Measurements from ENCODE around the gene MRPL44.

MRPL44 gene

DNA sequence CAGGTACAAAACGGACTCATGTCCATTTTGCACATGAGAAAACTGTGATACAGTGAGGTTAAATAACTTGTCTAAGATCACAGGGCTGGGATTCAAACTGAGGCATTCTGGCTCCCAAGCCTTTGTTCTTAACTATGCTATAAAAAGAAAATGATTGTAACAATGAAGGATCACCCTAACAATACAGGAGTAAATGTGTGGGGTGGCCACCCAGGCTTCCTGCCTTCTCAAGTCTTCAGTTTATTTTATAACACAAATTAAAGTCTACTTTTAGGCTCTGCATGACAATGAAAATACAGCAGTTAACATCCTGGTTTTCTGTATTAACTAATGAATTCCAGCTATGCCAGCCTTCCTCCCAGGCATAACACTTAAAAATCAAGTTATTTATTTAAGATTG, 19.7 kb upstream of the MRPL44 start:
- DNase-seq = no peak

GRCh38 chr2:223939438-223939837, 17.8 kb upstream of the MRPL44 start:
- peak; percentile 94 for DNase-seq

DNA sequence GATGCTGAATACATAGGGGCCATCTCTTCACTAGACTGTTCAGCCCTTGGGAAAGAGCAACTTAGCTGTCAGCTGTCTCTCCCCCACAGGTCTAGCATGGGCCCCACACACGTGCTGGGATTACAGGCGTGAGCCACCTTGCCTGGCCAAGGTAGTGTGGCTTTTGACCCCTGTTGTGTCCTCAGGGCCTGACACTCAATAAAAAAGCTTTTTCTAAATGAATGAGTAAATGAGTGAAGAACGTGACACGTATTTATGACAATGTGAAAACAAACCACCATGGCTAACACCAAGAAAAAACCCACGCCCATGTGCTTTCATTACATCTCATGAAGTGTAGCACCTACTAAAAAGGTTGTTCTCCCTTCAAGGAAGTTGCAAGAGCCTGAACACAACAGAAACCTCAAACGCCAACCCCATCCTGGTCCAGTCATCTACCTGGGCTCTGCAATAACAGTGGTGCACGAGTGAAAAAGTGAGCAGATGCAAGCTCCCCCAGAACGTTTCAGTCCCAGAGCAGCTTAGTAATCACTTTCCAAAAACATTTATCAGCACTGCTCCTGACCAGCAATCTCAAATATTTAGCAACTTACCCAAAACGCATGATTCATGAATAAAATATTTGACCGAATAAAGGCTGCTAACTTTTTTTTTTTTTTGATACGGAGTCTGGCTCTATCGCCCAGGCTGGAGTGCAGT, 15.5 kb upstream of the MRPL44 start:
- DNase-seq = no peak

GRCh38 chr2:223943135-223943534, 14.1 kb upstream of the MRPL44 start:
- DNase-seq = no peak

GRCh38 chr2:223943561-223944008, 13.7 kb upstream of the MRPL44 start:
- DNase-seq = peak; percentile 83

GRCh38 chr2:223944166-223944702, 13.0 kb upstream of the MRPL44 start:
- DNase-seq = no peak

DNA sequence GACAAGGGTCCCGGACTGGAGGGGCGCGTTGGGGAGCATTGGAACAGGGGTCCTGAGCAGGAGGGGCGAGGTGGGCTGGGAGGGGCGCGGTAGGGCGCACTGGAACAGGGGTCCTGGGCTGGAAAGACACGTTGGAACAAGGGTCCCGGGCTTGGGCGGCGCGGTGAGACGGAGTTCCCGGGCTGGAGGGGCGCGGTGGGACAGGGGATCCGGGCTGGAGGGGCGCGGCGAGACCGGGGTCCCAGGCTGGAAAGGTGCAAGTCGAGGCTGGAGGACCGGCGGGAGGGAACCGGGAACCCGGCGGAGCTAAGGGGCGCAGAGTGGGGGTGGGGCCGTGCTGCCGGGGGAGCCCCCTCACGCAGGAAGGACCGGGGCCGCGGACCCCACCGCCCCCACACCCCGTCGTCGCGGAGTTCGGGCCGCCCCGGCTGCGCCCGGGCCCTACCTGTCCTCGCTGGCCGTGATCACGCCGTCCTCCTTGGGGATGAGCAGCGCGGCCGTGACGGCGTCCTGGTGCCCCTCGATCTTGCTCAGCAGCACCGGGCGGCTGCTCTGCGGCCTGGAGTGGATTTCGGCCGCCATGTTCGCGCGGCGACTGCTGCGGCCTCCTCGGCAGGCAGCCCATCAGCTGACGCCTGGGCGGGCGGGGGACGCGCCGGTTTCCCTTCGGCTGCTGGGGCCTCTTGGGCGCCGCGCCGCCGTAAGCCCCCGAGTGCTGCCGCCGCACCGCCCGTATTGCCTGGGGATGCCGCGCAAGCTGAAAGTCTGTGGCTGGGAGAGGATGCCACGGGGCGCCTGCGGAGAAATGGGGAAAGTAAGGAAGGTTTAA, 12.3 kb upstream of the MRPL44 start, which contains the start of gene WDFY1:
Gene WDFY1 (minus strand): TSS at position 633 of the 829 bp plus-strand sequence. CDS start 51 bp downstream, at position 582.
- DNase-seq = peak; percentile 93

- no peak for DNase-seq
These were observed 11.5 kb upstream of the MRPL44 start for GRCh38 chr2:223945755-223946154.

GRCh38 chr2:223947711-223948205, 9.5 kb upstream of the MRPL44 start:
- DNase-seq = no peak

DNA sequence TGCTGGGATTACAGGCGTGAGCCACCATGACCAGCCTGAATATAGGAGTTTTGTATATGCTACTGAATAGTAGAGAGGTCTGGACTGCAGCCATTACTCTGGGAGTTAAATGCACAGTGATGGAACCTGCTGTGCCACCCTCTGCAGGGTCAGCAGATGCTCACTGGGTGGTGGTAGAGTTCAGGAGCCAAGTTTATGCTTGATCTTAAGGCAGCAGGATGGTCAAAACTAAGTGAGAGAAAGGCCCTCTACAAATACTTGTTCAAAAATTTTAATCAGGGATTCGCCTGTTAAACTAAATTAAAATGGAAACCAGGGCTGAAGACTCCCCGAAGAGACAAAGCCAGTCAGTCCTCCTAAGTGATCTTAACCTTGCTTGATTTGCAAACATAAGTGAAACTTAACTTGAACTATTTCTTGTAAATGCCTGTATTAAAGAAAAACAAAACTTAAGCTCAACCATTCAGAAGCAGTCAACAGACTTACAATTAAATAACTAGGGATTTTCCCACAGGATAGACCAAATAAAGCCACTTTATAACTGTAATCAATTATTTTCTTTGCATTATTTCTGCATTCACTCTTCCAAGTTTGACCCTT, 7.9 kb upstream of the MRPL44 start:
- peak; percentile 52 for DNase-seq

DNA sequence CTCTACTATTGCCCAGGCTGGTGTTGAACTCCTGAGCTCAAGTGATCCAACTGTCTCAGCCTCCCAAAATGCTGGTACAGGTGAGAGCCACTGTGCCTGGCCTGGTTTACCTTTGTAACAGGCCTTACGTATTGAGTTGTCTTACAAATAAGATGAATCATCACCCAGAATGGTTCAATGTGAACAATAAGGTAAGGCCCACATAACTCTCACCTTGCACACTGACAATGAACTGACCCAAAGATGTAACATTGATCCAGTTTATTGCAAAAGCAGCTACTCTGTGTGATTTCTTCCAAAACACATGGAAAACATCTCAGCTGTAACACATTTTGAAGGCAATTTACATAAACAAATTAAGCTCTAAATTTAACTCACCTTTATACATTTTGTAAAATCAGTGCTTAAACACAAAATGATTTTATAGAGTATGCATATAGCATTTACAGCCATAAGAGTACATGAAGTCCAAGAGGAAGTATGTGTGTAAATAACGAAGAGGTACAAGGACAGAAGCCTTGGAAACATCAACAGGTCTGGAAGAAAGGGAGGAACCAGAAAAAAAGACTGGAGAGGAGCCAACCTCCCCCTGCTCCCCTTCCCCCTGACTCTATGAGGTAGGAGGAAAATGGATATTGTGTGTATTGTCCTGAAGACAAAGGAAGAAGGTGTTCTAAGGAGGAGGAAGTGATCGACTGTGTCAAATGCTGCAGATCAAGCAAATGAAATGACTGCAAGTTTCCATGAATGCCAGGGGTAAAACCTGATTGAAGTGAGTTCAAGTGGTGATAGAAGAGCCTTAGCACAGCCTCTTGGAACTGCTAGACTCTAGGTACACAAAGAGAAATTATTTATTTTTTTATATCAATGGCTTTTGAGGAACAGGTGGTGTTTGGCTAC, 6.6 kb upstream of the MRPL44 start:
- DNase-seq = no peak

- DNase-seq = no peak
These were observed 4.8 kb upstream of the MRPL44 start for GRCh38 chr2:223952280-223952968.

- peak; percentile 76 for DNase-seq
These were observed 2.9 kb upstream of the MRPL44 start for GRCh38 chr2:223954401-223954800.

GRCh38 chr2:223956300-223956699, 963 bp upstream of the MRPL44 start:
- DNase-seq = no peak

- DNase-seq = peak; percentile 37
These were observed 2.4 kb downstream of the MRPL44 start for GRCh38 chr2:223959688-223960087.

DNA sequence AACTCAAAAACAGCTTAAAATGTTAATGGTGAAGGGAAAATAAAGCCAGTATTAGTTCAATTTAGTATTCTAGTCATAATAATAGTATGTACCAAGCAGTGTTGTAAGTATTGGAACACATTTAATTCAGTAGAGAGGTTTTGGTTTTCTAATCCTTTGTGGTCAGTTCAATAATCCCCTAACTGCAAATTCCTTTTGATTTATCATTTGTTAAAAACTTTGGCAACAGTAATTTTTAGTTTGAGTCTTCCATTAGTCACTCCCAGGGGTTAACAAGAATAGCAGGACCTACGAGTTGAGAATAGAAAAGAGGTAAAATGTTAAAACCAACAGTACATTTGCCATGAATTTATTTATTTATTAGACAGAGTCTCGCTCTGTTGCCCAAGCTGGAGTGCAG, 10.7 kb downstream of the MRPL44 start:
- DNase-seq = no peak

- DNase-seq = no peak
These were observed 12.1 kb downstream of the MRPL44 start for GRCh38 chr2:223969315-223969714.

- DNase-seq = peak; percentile 87
These were observed 12.6 kb downstream of the MRPL44 start for GRCh38 chr2:223969856-223970255.

- peak; percentile 64 for DNase-seq
These were observed 13.3 kb downstream of the MRPL44 start for GRCh38 chr2:223970343-223971128.

GRCh38 chr2:223971731-223972130, 14.5 kb downstream of the MRPL44 start:
- no peak for DNase-seq

DNA sequence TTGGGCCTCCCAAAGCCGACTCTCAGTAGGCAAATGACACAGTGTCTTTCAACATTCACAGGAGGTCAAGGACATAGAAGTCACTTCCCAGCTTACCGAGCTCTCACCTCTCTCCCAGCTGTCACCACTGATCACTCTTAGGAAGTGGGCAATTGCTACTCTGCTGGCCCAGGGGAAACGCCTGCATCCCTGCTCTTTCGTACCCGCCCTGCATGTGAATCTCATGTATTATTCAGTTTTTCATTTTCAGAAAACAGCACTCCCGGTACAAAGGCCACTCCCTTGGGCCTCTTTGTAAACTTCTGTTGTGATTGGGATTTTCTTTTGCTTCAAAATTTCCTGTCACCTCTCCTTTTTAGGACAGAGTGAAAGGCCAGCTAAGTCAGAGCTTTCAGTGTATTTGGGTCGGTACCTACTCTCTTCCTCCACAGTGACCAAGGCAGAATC, 15.4 kb downstream of the MRPL44 start:
- DNase-seq = no peak

All from inflammatory macrophage treated with lipopolysaccharide for 4 hours (primary cell).